HG03139 (cell line): Measurements from ENCODE around the gene TLX3.
"Not testable (repeated sequence)": the region's sequence is repeated elsewhere in the genome, so short reads cannot be mapped to it uniquely, and the experiment has no call there.

ENCODE experiments used
- ATAC-seq: cut with Tn5 transposase; IDR thresholded peaks from one replicate; pipeline ENCODE4 v1.9.1; 2021; ENCODE audit not compliant: unreplicated experiment

The TLX3 gene

GRCh38 chr5:171308453-171309275 lies at the start of gene TLX3:
Gene TLX3 (plus strand): TSS chr5:171309248. CDS start chr5:171309366, 118 bp downstream.
- no peak for ATAC-seq

GRCh38 chr5:171261361-171261760 lies 47.7 kb upstream of the TLX3 start:
- ATAC-seq, result no peak

GRCh38 chr5:171261904-171262303 lies 47.1 kb upstream of the TLX3 start:
- ATAC-seq, result no peak

- no peak for ATAC-seq
These were observed 45.9 kb upstream of the TLX3 start for GRCh38 chr5:171263181-171263580.

GRCh38 chr5:171264843-171265242 lies 44.2 kb upstream of the TLX3 start:
- no peak for ATAC-seq

- ATAC-seq, result no peak
These were observed 40.1 kb upstream of the TLX3 start for GRCh38 chr5:171268700-171269620.

- ATAC-seq, result peak; percentile 47
These were observed 39.3 kb upstream of the TLX3 start for GRCh38 chr5:171269717-171270116.

GRCh38 chr5:171270136-171270535 lies 38.9 kb upstream of the TLX3 start:
- no peak for ATAC-seq

- ATAC-seq, result no peak
These were observed 37.2 kb upstream of the TLX3 start for GRCh38 chr5:171271798-171272197.

- no peak for ATAC-seq
These were observed 35.8 kb upstream of the TLX3 start for GRCh38 chr5:171272996-171273970.

GRCh38 chr5:171275841-171276544 lies 33.1 kb upstream of the TLX3 start:
- no peak for ATAC-seq

GRCh38 chr5:171283753-171284152 lies 25.3 kb upstream of the TLX3 start:
- ATAC-seq, result no peak

GRCh38 chr5:171285465-171285864 lies 23.6 kb upstream of the TLX3 start:
- ATAC-seq, result no peak

- no peak for ATAC-seq
These were observed 21.0 kb upstream of the TLX3 start for GRCh38 chr5:171288066-171288465.

- ATAC-seq, result no peak
These were observed 17.7 kb upstream of the TLX3 start for GRCh38 chr5:171291371-171291770.

GRCh38 chr5:171295299-171295698 lies 13.7 kb upstream of the TLX3 start:
- no peak for ATAC-seq

GRCh38 chr5:171295801-171296200 lies 13.2 kb upstream of the TLX3 start:
- ATAC-seq, result no peak

GRCh38 chr5:171297941-171298340 lies 11.1 kb upstream of the TLX3 start:
- ATAC-seq, result not testable (repeated sequence)

- ATAC-seq, result no peak
These were observed 9.8 kb upstream of the TLX3 start for GRCh38 chr5:171299228-171299627.

- ATAC-seq, result no peak
These were observed 9.2 kb upstream of the TLX3 start for GRCh38 chr5:171299851-171300250.
